Erythroblast (primary cell): ENCODE data around the gene EIF4G1.

Source experiments
- GATA1 ChIP-seq: IDR thresholded peaks from 2 replicates; pipeline ENCODE4 v1.6.1; 2011; ENCODE audit warnings: low read depth, mild to moderate bottlenecking, control low read depth, low read length, moderate library complexity
- POLR2A ChIP-seq: IDR thresholded peaks from 2 replicates; pipeline ENCODE4 v1.6.1; 2011; ENCODE audit warnings: mild to moderate bottlenecking, low read length

- no peak for TF ChIP-seq POLR2A
- TF ChIP-seq GATA1 = no peak
Observed at GRCh38 chr3:184275381-184275701, 39.1 kb upstream of the EIF4G1 start.
